ENCODE results near the gene PAGR1. TPM values are rescaled to one million over a fixed set of nuclear protein-coding genes. Genes with fewer than 3 reads are reported as not detected.
"Not testable (repeated sequence)": the region's sequence is repeated elsewhere in the genome, so short reads cannot be mapped to it uniquely, and the experiment has no call there.

PAGR1 gene
- 10 to 100 TPM; 20.6 to 25.6 TPM for total RNA-seq

GRCh38 chr16:29815793-29816693 lies at the start of gene PAGR1:
Gene PAGR1 (plus strand): TSS chr16:29816152. CDS start chr16:29816526, 374 bp downstream.
- H3K9me3 Mint-ChIP-seq (ENCODE audit: low read depth): no peaks in the 10 kb centered on the region
- ChIA-PET POLR2A (interaction anchor here (0.6 to 2.6 kb wide), 8 partner anchors 9 to 720 kb away, joined by 3 to 36 read pairs (median 4); partner anchors contain the start of gene MAZ), CTCF (interaction anchor here (0.6 to 2.9 kb wide), 28 partner anchors 9 to 879 kb away, joined by 3 to 39 read pairs (median 4); partner anchors contain the start of genes KIF22, MAZ and TAOK2)
- H3K4me3 Mint-ChIP-seq: peak within 1 kb of the TSS; percentile 84
- H3K4me1 Mint-ChIP-seq: peaks cover 57% of the 10 kb centered on the region
- peaks cover 32% of the 10 kb centered on the region for H3K36me3 Mint-ChIP-seq (ENCODE audit: low read depth)
- H3K27me3 Mint-ChIP-seq: no peaks in the 10 kb centered on the region
- peak within 1 kb of the TSS; percentile 97 for H3K27ac Mint-ChIP-seq
- peak; percentile 72 for ATAC-seq
- intact Hi-C loops (cut with DNase I, micrococcal nuclease): loop anchor here (1.0 to 10.0 kb wide), 14 partner anchors 9 to 563 kb away; partner anchors contain the start of genes CDIPT (in 2 of the 2), INO80E (in 2 of the 2), KIF22 (in 2 of the 2) and HIRIP3 (in 1 of the 2)
- peak; percentile 99 for DNase-seq

GRCh38 chr16:29766571-29766970 lies 49.4 kb upstream of the PAGR1 start:
- intact Hi-C loops (cut with DNase I, micrococcal nuclease): no loop called here
- DNase-seq: no peak
- Mint-ChIP-seq H3K9me3 (ENCODE audit: low read depth) (no peaks in the 10 kb centered on the region), H3K27ac (no peak overlapping the region), H3K36me3 (ENCODE audit: low read depth) (no peaks in the 10 kb centered on the region), H3K4me1 (peaks cover 2% of the 10 kb centered on the region), H3K27me3 (no peaks in the 10 kb centered on the region), H3K4me3 (no peak overlapping the region)
- ChIA-PET CTCF (interaction anchor here (0.8 to 1.1 kb wide), 2 partner anchors 31 to 49 kb away, joined by 3 read pairs; partner anchors contain the start of gene PAGR1), POLR2A (no interaction called here)
- no peak for ATAC-seq

- POLR2A ChIA-PET: no interaction called here
- H3K4me3 Mint-ChIP-seq: no peak overlapping the region
- intact Hi-C loops (cut with DNase I, micrococcal nuclease): no loop called here
- H3K4me1 Mint-ChIP-seq: peaks cover 5% of the 10 kb centered on the region
- DNase-seq (no peak), ATAC-seq (no peak)
- no peaks in the 10 kb centered on the region for H3K27me3 Mint-ChIP-seq
- no peaks in the 10 kb centered on the region for H3K9me3 Mint-ChIP-seq (ENCODE audit: low read depth)
- H3K36me3 Mint-ChIP-seq (ENCODE audit: low read depth): no peaks in the 10 kb centered on the region
- CTCF ChIA-PET: interaction anchor here (0.8 to 1.1 kb wide), 2 partner anchors 30 to 49 kb away, joined by 3 read pairs; partner anchors contain the start of gene PAGR1
- H3K27ac Mint-ChIP-seq: no peak overlapping the region
Measured at GRCh38 chr16:29767062-29767461, 48.9 kb upstream of the PAGR1 start.

- ATAC-seq (no peak), DNase-seq (no peak)
- ChIA-PET CTCF (interaction anchor here (0.7 to 2.0 kb wide), 5 partner anchors 15 to 156 kb away, joined by 3 to 7 read pairs (median 4); no protein-coding TSS in a partner anchor), POLR2A (no interaction called here)
- H3K4me3 Mint-ChIP-seq: no peak overlapping the region
- no peaks in the 10 kb centered on the region for H3K27me3 Mint-ChIP-seq
- H3K4me1 Mint-ChIP-seq: peaks cover 7% of the 10 kb centered on the region
- intact Hi-C loops (cut with DNase I, micrococcal nuclease): no loop called here
- no peak overlapping the region for H3K27ac Mint-ChIP-seq
- H3K36me3 Mint-ChIP-seq (ENCODE audit: low read depth): no peaks in the 10 kb centered on the region
- no peaks in the 10 kb centered on the region for H3K9me3 Mint-ChIP-seq (ENCODE audit: low read depth)
Measured at GRCh38 chr16:29769507-29769906, 46.4 kb upstream of the PAGR1 start.

GRCh38 chr16:29770250-29770929 lies 45.6 kb upstream of the PAGR1 start:
- no peak overlapping the region for H3K4me3 Mint-ChIP-seq
- CTCF ChIA-PET: interaction anchor here (0.6 to 1.2 kb wide), 2 partner anchors 47 to 1278 kb away, joined by 3 read pairs; partner anchors contain the start of gene CLN3
- no peak overlapping the region for H3K27ac Mint-ChIP-seq
- H3K9me3 Mint-ChIP-seq (ENCODE audit: low read depth): no peaks in the 10 kb centered on the region
- H3K36me3 Mint-ChIP-seq (ENCODE audit: low read depth): no peaks in the 10 kb centered on the region
- H3K27me3 Mint-ChIP-seq: no peaks in the 10 kb centered on the region
- intact Hi-C loops (cut with DNase I, micrococcal nuclease): no loop called here
- DNase-seq (no peak), ATAC-seq (no peak)
- POLR2A ChIA-PET: no interaction called here
- peaks cover 8% of the 10 kb centered on the region for H3K4me1 Mint-ChIP-seq

GRCh38 chr16:29772330-29772729 lies 43.6 kb upstream of the PAGR1 start:
- ATAC-seq: not testable (repeated sequence)
- H3K4me1 Mint-ChIP-seq: peaks cover 14% of the 10 kb centered on the region

GRCh38 chr16:29774730-29775129 lies 41.2 kb upstream of the PAGR1 start:
- ATAC-seq: no peak
- ChIA-PET POLR2A (no interaction called here), CTCF (interaction anchor here (4.5 kb wide), 1 partner anchor 10 kb away, joined by 21 read pairs; no protein-coding TSS in a partner anchor)
- Mint-ChIP-seq H3K9me3 (ENCODE audit: low read depth) (no peaks in the 10 kb centered on the region), H3K4me1 (peaks cover 14% of the 10 kb centered on the region), H3K36me3 (ENCODE audit: low read depth) (no peaks in the 10 kb centered on the region), H3K4me3 (no peak overlapping the region), H3K27me3 (no peaks in the 10 kb centered on the region), H3K27ac (no peak overlapping the region)
- DNase-seq: no peak
- intact Hi-C loops (cut with DNase I, micrococcal nuclease): no loop called here

More at GRCh38 chr16:29772330-29772729, 43.6 kb upstream of the PAGR1 start:
- DNase-seq; intact Hi-C loops (cut with DNase I, micrococcal nuclease); H3K36me3 Mint-ChIP-seq (ENCODE audit: low read depth); H3K4me3 Mint-ChIP-seq; H3K9me3 Mint-ChIP-seq (ENCODE audit: low read depth); H3K27ac Mint-ChIP-seq; H3K27me3 Mint-ChIP-seq: not testable (repeated sequence)
- ChIA-PET POLR2A (interaction anchor here (0.6 kb wide), 1 partner anchor 599 kb away, joined by 5 read pairs; no protein-coding TSS in a partner anchor), CTCF (interaction anchor here (4.5 kb wide), 1 partner anchor 13 kb away, joined by 21 read pairs; no protein-coding TSS in a partner anchor)

GRCh38 chr16:29775742-29776408 lies 40.1 kb upstream of the PAGR1 start:
- ChIA-PET CTCF (interaction anchor here (4.5 kb wide), 1 partner anchor 9 kb away, joined by 21 read pairs; no protein-coding TSS in a partner anchor), POLR2A (no interaction called here)
- ATAC-seq: no peak
- Mint-ChIP-seq H3K4me1 (peaks cover 13% of the 10 kb centered on the region), H3K27me3 (no peaks in the 10 kb centered on the region), H3K27ac (no peak overlapping the region), H3K36me3 (ENCODE audit: low read depth) (no peaks in the 10 kb centered on the region), H3K9me3 (ENCODE audit: low read depth) (no peaks in the 10 kb centered on the region), H3K4me3 (no peak overlapping the region)
- intact Hi-C loops (cut with DNase I, micrococcal nuclease): no loop called here
- DNase-seq: no peak

- ATAC-seq: no peak
- Mint-ChIP-seq H3K27me3 (no peaks in the 10 kb centered on the region), H3K27ac (no peak within 1 kb of the TSS), H3K4me3 (no peak within 1 kb of the TSS), H3K4me1 (peaks cover 12% of the 10 kb centered on the region), H3K36me3 (ENCODE audit: low read depth) (no peaks in the 10 kb centered on the region), H3K9me3 (ENCODE audit: low read depth) (no peaks in the 10 kb centered on the region)
- intact Hi-C loops (cut with DNase I, micrococcal nuclease): no loop called here
- ChIA-PET CTCF (interaction anchor here (0.5 to 1.7 kb wide), 4 partner anchors 8 to 86 kb away, joined by 3 to 8 read pairs (median 4); no protein-coding TSS in a partner anchor), POLR2A (no interaction called here)
- DNase-seq: no peak
Measured at GRCh38 chr16:29777576-29778350, 38.2 kb upstream of the PAGR1 start, which contains the start of gene ZG16. Gene ZG16 (plus strand): TSS chr16:29778256. CDS start chr16:29779267, 1,011 bp downstream.

- ATAC-seq (no peak), DNase-seq (no peak)
- H3K27me3 Mint-ChIP-seq: no peaks in the 10 kb centered on the region
- intact Hi-C loops (cut with DNase I, micrococcal nuclease): no loop called here
- ChIA-PET POLR2A (no interaction called here), CTCF (no interaction called here)
- H3K9me3 Mint-ChIP-seq (ENCODE audit: low read depth): no peaks in the 10 kb centered on the region
- no peak overlapping the region for H3K27ac Mint-ChIP-seq
- H3K4me3 Mint-ChIP-seq: no peak overlapping the region
- peaks cover 21% of the 10 kb centered on the region for H3K4me1 Mint-ChIP-seq
- H3K36me3 Mint-ChIP-seq (ENCODE audit: low read depth): no peaks in the 10 kb centered on the region
Measured at GRCh38 chr16:29779474-29779873, 36.5 kb upstream of the PAGR1 start.

Data from activated CD4-positive, alpha-beta T cell treated with anti-CD3 and anti-CD28 coated beads for 36 hours (primary cell).